HK-2 (cell line): ENCODE data around the gene KIAA1671.

ENCODE experiments used
- DNase-seq: peaks from one replicate; pipeline ENCODE4 v3.0.0-alpha.2; 2018; ENCODE audit not compliant: unreplicated experiment

Gene KIAA1671

GRCh38 chr22:25114369-25115362 is 162.2 kb downstream of the KIAA1671 start:
- DNase-seq = no peak

- DNase-seq = no peak
These were observed 167.1 kb downstream of the KIAA1671 start for GRCh38 chr22:25119609-25120008.

GRCh38 chr22:25120093-25120561 is 167.6 kb downstream of the KIAA1671 start:
- no peak for DNase-seq

DNA sequence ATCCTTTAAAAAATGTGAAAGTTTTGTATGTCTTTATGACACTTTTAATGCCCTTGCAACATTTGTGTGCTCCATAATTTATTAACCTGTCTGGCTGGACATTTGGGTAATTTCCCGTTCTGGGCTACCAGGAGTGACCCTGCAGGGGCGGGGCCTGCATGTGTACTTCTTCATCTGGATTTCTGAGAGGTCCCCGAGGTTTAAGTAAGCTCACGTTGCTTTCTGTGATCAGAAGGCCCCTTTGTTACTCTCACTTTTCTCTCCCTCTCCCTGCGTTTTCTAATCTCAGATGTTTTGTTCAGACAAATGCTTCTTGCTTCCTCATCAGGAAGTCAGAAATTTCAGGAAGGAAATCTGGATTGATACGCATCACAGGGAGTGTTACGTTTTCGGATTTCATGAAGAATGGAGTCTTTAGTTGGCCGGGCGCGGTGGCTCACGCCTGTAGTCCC is 168.3 kb downstream of the KIAA1671 start:
- no peak for DNase-seq

DNA sequence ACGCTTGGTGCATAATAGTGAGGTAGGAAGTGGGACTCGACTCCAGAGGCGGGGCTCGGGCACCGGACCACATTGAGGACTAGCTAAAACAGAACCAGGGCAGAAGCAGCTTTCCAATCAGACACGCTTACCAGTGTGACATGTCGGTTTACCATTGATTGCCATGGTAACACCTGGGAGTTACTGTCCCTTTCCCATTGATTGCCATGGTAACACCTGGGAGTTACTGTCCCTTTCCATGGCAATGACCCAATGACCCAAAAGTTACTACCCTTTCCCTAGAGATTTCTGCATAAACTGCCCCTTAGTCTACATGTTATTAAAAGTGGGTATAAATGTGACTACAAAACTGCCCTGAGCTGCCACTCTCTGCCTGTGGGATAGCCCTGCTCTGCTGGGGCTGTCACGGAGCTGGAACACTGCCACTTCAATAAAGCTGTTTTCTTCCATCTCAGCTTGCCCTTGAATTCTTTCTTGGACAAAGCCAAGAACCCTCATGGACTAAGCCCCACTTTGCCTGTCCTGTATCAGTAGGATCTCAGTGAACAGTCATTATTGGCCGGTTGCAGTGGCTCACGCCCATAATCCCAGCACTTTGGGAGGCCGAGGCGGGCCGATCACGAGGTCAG is 169.7 kb downstream of the KIAA1671 start:
- no peak for DNase-seq

DNA sequence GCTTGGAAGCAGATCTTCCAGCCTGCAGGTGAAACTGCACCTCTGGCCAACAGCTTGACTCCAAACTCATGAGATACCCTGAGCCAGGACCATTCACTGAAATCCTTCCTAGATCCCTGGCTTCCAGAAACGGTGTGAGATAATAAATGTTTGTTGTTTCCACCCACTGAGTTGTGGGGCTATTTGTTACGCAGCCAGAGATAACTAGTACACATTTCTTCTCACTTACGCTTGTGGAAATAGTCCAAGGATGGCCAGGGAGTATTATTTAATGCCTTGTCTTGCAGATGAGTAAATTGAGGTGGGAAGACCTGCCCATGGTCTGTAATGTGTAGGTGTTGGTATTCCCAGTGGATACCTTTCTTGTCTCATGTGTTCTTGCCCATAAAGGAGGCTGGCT is 171.2 kb downstream of the KIAA1671 start:
- DNase-seq = no peak

DNA sequence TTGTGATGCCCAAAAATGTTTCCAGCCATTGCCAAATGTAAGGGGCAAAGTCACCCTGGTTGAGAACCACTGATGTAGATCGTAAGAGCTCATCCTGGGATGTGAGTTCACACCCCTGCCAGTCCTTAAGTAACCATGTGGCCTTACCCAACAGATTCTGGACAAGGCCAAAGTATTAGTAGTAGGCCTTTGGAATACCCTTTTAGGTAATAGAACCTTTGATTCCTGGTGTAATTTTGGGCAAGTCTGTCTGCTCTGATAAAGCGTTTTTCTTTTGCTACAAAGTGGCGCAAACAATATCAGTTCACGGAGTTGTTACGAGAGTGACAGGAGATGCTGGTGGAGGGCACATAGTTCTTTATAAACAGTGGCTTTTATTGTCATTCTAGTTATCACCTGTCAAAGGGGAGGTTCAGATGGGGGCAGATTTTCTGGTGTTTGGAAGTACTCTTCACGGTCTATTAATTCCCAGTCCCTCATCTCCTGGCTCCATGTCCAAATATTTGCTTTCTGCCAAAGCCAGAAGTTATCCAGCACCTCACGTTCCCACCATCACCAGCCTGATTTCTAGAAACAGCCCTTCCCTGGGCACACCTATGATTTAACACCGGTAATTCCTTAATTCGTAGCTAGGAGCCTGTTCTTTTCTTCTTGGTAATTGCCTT is 173.3 kb downstream of the KIAA1671 start:
- DNase-seq = no peak

GRCh38 chr22:25126510-25126909 is 174.0 kb downstream of the KIAA1671 start:
- DNase-seq = no peak

- DNase-seq = no peak
These were observed 174.8 kb downstream of the KIAA1671 start for GRCh38 chr22:25127318-25127717.

- no peak for DNase-seq
These were observed 177.9 kb downstream of the KIAA1671 start for GRCh38 chr22:25130462-25130861.

- no peak for DNase-seq
These were observed 178.8 kb downstream of the KIAA1671 start for GRCh38 chr22:25131198-25131887.

- DNase-seq = no peak
These were observed 181.5 kb downstream of the KIAA1671 start for GRCh38 chr22:25134028-25134427.

- no peak for DNase-seq
These were observed 181.9 kb downstream of the KIAA1671 start for GRCh38 chr22:25134451-25134850.

DNA sequence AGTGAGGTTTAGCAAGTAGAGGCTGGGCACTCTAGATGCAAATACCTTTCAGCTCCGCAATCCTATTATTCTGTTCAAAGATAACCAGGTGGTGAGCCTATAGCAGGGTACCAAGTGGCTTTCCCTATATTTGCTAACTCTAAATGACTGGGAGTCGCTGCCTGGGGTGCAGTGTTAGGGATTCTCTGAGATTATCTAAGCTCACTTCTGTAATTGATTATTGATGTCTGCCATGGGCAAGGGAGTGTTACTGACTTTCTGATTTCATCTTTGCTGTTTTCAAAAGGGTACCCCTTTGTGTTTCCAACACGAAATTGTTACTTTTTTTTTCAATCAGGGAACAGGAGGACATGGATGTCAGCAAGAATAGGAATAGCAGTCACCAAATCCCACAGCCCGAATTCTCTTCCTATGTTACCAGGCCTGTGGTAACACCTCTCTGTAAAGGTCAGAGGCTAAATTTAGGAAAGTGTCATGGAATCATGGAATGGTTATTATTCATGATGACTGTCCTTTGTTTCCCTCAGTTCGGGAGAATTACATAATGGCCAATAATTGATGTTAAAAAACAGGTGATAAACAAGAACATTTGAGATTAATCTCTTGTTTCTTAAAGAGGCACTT is 184.5 kb downstream of the KIAA1671 start:
- DNase-seq = no peak

- DNase-seq = no peak
These were observed 185.3 kb downstream of the KIAA1671 start for GRCh38 chr22:25137577-25138525.

GRCh38 chr22:25139062-25139461 is 186.5 kb downstream of the KIAA1671 start:
- DNase-seq = no peak

DNA sequence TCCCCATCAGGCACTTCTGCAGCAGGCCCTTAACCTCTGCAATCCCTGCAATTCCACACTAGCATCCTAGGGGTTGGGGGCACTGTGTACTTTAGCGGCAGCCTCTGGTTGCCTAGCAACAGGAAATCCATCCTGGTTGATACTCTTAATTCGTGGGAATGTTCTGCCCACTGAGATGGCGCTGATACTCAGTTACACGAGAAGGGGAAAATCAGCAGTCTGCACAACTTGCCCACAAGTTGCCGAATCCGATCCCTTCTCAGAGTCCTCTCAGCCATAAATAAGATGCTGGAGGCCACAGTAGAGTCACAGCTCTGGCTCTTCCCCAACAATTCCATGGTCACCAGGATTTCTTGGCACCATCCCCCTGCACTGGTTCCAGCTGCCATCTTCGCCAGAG is 189.6 kb downstream of the KIAA1671 start:
- no peak for DNase-seq

DNA sequence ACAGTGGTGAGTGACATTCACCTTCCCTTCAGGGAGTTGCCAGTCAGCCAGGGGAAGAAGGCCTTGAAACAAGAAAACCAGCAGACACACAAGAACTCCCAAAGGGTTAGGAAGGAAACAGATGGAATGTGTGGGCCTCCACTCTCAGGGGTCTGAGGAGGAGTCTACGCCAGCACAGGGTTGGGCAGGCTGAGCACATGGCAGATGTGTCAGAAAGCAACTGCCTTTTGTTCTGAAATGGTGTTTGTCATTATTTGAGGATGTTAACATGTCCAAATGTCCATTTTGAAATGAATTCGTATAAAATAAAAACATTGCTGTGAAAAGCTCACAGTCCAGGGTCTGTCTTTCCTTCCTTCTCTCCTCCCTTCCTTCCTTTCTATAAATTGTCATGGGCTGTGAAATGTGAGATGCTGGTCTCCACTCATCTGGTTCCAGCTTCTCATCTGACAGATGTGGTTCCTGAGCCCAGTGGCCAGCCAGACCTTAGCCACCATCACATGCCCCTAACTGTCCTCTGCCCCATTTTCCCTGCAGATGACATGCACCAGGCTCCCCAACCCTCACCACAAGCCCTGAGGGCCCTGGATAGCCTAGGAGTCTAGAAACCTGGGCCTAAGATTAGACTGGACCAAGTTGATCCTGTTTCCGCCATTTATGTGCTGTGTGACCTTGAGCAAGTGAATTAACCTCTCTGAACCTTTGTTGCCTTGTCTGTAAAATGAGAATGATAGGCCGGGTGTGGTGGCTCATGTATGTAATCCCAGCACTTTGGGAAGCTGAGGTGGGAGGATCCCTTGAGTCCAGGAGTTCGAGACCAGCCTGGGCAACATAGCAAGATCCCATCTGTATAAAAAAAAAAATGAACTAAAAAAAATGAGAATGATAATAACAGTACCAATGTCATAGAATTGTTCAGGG is 190.9 kb downstream of the KIAA1671 start:
- DNase-seq = no peak

- no peak for DNase-seq
These were observed 192.0 kb downstream of the KIAA1671 start for GRCh38 chr22:25144522-25144921.
